A549 (cell line): ENCODE measurements around the gene ZNF337. TPM values are rescaled to one million over a fixed set of nuclear protein-coding genes. Genes with fewer than 3 reads are reported as not detected.
A peak's percentile ranks its signal among the peaks of the same experiment; 100 is the strongest.

Source experiments
- ATAC-seq, 2 experiments: fragments of 200-7000 bp in 1 of 2; fragments of >200 bp in 1 of 2; cut with Nextera tagmentation in 1 of 2; cut with Tn5 transposase in 1 of 2; 3 replicates each; pipeline versions ENCODE4 v1.8.0 to v1.9.1; 2018 to 2020; ENCODE audit warnings: mild to moderate bottlenecking in 1 of 2, moderate library complexity in 1 of 2
- CTCF ChIA-PET: fragments of 300-600 bp; sonication (Branson Sonifier 250); formaldehyde crosslinking; extraction: SDS; loops from one replicate; lab custom pipeline; 2021; ENCODE audit warnings: antibody characterized with exemption, inconsistent platforms; lab: Yijun Ruan, JAX
- POLR2A ChIA-PET: fragments of 350-600 bp; formaldehyde crosslinking; extraction: SDS; loops from one replicate; lab custom pipeline; 2021; ENCODE audit warnings: antibody characterized with exemption, inconsistent platforms; lab: Yijun Ruan, JAX
- DNase-seq, 2 experiments: peaks; one replicate each; pipeline versions ENCODE4 v3.0.0 to v3.0.0-alpha.2; 2011 to 2016; ENCODE audit warnings: low read depth in 1 of 2, low spot score in 1 of 2
- FAIRE-seq: peaks from 2 replicates; lab custom pipeline; 2011; peaks lifted over from hg19 to GRCh38; lab: Jason Lieb, UNC
- H3K27ac ChIP-seq, 2 experiments: fragments of >200 bp; sonication (Bioruptor Twin); formaldehyde crosslinking; 3 replicates each; pipeline ENCODE4 v1.5.1; 2016 to 2017
- H3K4me1 ChIP-seq: fragments of >200 bp; sonication (Bioruptor Twin); formaldehyde crosslinking; 3 replicates; pipeline ENCODE4 v1.6.1; 2016
- H3K4me2 ChIP-seq: fragments of >200 bp; sonication (Bioruptor Twin); formaldehyde crosslinking; 3 replicates; pipeline ENCODE4 v1.6.1; 2016
- H3K4me3 ChIP-seq: fragments of >200 bp; sonication (Bioruptor Twin); formaldehyde crosslinking; 3 replicates; pipeline ENCODE4 v1.5.1; 2016
- H3K9me3 ChIP-seq: fragments of >200 bp; sonication (Bioruptor Twin); formaldehyde crosslinking; 3 replicates; pipeline ENCODE4 v1.6.1; 2016
- BHLHE40 ChIP-seq: IDR thresholded peaks from 2 replicates; pipeline ENCODE4 v1.6.1; 2012; ENCODE audit warnings: low read depth, low read length, inconsistent platforms
- CBX8 ChIP-seq: fragments of 200-600 bp; sonication (generic); IDR thresholded peaks from 2 replicates; pipeline ENCODE4 v1.6.1; 2016
- CEBPB ChIP-seq, 2 experiments: fragments of >200 bp in 1 of 2; sonication (Bioruptor Twin) in 1 of 2; formaldehyde crosslinking in 1 of 2; IDR thresholded peaks; 2 replicates each; pipeline ENCODE4 v1.6.1; 2012 to 2016
- CHD2 ChIP-seq: fragments of 150-350 bp; IDR thresholded peaks from 2 replicates; pipeline ENCODE4 v1.6.1; 2014; ENCODE audit warnings: low read length; ENCODE audit not compliant: partially characterized antibody
- FOSL2 ChIP-seq, 2 experiments: fragments of 450-650 bp in 1 of 2; fragments of >200 bp in 1 of 2; sonication (Bioruptor Twin) in 1 of 2; formaldehyde crosslinking; IDR thresholded peaks; 2 replicates each; pipeline versions ENCODE4 v1.5.0 to v1.6.1; 2016 to 2020; ENCODE audit warnings: mild to moderate bottlenecking in 1 of 2, moderate library complexity in 1 of 2
- FOXS1 ChIP-seq: fragments of 250-450 bp; sonication (Bioruptor Pico); IDR thresholded peaks from 2 replicates; pipeline ENCODE4 v1.5.0; 2020; ENCODE audit warnings: mild to moderate bottlenecking, moderate library complexity
- HDAC2 ChIP-seq: fragments of 200-600 bp; sonication (generic); IDR thresholded peaks from 2 replicates; pipeline ENCODE4 v1.6.1; 2016
- JUN ChIP-seq, 2 experiments: fragments of >200 bp; sonication (Bioruptor Twin); formaldehyde crosslinking; IDR thresholded peaks; 2 replicates in 1 of 2; 3 replicates in 1 of 2; pipeline ENCODE4 v1.6.1; 2016 to 2017
- JUNB ChIP-seq: fragments of >200 bp; sonication (Bioruptor Twin); formaldehyde crosslinking; IDR thresholded peaks from 2 replicates; pipeline ENCODE4 v1.6.1; 2016
- MAFK ChIP-seq: fragments of 450-650 bp; IDR thresholded peaks from 2 replicates; pipeline ENCODE4 v1.6.1; 2014; ENCODE audit not compliant: partially characterized antibody
- POLR2A ChIP-seq: IDR thresholded peaks from 2 replicates; pipeline ENCODE4 v1.6.1; 2012; ENCODE audit warnings: mild to moderate bottlenecking, low read length
- RCOR1 ChIP-seq: fragments of 150-350 bp; IDR thresholded peaks from 2 replicates; pipeline ENCODE4 v1.6.1; 2014; ENCODE audit warnings: antibody characterized with exemption, low read length, low read depth
- RFX5 ChIP-seq: fragments of 450-650 bp; IDR thresholded peaks from 2 replicates; pipeline ENCODE4 v1.7.1; 2014; ENCODE audit warnings: antibody characterized with exemption, mild to moderate bottlenecking, moderate library complexity
- SREBF2 ChIP-seq: fragments of 450-650 bp; IDR thresholded peaks from 2 replicates; pipeline ENCODE4 v1.6.1; 2014; ENCODE audit warnings: mild to moderate bottlenecking, moderate library complexity
- TP53 ChIP-seq: fragments of 250-450 bp; sonication (Bioruptor Pico); IDR thresholded peaks from 2 replicates; pipeline ENCODE4 v1.5.0; 2021; ENCODE audit warnings: mild to moderate bottlenecking, moderate library complexity
- ZC3H11A ChIP-seq: fragments of 450-650 bp; IDR thresholded peaks from 2 replicates; pipeline ENCODE4 v1.6.1; 2014; ENCODE audit warnings: antibody characterized with exemption, mild to moderate bottlenecking
- ZSCAN20 ChIP-seq: fragments of 250-450 bp; sonication (Bioruptor Pico); IDR thresholded peaks from 2 replicates; pipeline ENCODE4 v1.8.0; 2022; ENCODE audit warnings: mild to moderate bottlenecking, moderate library complexity
- WGBS: methylation state at CpG from one replicate; pipeline ENCODE4 v1.1.6; 2017; ENCODE audit errors: missing lambda C conversion rate; 5-methylcytosine and 5-hydroxymethylcytosine counted together
- polyA plus RNA-seq, 4 experiments: library from polyadenylated mRNA; depleted of rRNA in 3 of 4; stranded (reverse); fragments of >200 nt; fragmentation: RNase III in 1 of 4; extraction: RNeasy Plus Mini Kit Qiagen cat#74134 plus additional on column Dnase treatment in 1 of 4; gene quantifications; 2 replicates in 3 of 4; 3 replicates in 1 of 4; pipeline ENCODE4 v1.2.3, GENCODE V29; 2011 to 2017
- TF ChIP-seq, protein P1 (sequence below): IDR thresholded peaks from 2 replicates; pipeline ENCODE4 v1.6.1; 2012
- TF ChIP-seq, protein P2 (sequence below): IDR thresholded peaks from 2 replicates; pipeline ENCODE4 v1.6.1; 2012
- TF ChIP-seq, protein P3 (sequence below): fragments of 200-600 bp; sonication (generic); IDR thresholded peaks from 2 replicates; pipeline ENCODE4 v1.6.1; 2016; ENCODE audit warnings: antibody characterized with exemption, mild to moderate bottlenecking, moderate library complexity
- TF ChIP-seq, protein P4 (sequence below): fragments of 250-450 bp; sonication (Bioruptor Pico); IDR thresholded peaks from 2 replicates; pipeline ENCODE4 v1.5.0; 2021; ENCODE audit warnings: mild to moderate bottlenecking, moderate library complexity, borderline replicate concordance

ZNF337 gene
- polyA plus RNA-seq, 2 of the 4 experiments (the other 2 are of a cell fraction), result 16.5 to 25.4 TPM

DNA sequence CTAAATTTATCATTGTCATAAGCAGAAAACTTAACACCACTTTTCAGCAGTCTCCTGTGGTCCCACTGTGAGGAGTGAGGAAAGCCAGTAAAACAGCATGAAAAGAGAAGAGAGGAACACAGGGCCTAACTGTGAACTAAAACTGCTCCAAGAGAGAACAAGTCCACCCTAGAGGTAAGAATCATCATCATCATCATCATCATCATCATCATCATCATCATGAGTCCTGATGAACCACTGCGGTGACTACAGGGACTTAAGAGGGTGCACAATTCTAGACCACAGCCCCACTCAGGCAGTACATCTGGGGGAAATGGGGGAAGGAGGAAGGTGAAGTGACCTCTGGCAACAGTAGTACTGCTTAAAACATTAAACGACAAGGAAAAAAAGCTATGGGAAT, 13.6 kb downstream of the ZNF337 start:
- FAIRE-seq (no peak), ATAC-seq (no peak), DNase-seq (no peak)
- WGBS, result 93% methylated on average over 2 of the region's 2 CpGs
- H3K4me1 ChIP-seq, result no peaks in the 10 kb centered on the region
- POLR2A ChIA-PET, result no interaction called here
- H3K27ac ChIP-seq, result no peak overlapping the region
- no peak overlapping the region for H3K4me3 ChIP-seq
- CTCF ChIA-PET, result interaction anchor here (0.6 kb wide), 1 partner anchor 11 kb away, joined by 3 read pairs; no protein-coding TSS in a partner anchor
- TF ChIP-seq, protein P1, sequence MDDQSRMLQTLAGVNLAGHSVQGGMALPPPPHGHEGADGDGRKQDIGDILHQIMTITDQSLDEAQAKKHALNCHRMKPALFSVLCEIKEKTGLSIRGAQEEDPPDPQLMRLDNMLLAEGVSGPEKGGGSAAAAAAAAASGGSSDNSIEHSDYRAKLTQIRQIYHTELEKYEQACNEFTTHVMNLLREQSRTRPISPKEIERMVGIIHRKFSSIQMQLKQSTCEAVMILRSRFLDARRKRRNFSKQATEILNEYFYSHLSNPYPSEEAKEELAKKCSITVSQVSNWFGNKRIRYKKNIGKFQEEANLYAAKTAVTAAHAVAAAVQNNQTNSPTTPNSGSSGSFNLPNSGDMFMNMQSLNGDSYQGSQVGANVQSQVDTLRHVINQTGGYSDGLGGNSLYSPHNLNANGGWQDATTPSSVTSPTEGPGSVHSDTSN, result no peak
- TF ChIP-seq JUNB (no peak), CBX8 (no peak), POLR2A (no peak), FOXS1 (CRISPR knock-in tag) (no peak), FOSL2 (IDR thresholded peaks at IDR 0.05) (no peak), FOSL2 (CRISPR knock-in tag; IDR thresholded peaks at IDR 0.05) (no peak), SREBF2 (no peak), HDAC2 (no peak), RFX5 (no peak), ZSCAN20 (CRISPR knock-in tag) (no peak), ZC3H11A (no peak)
- no peaks in the 10 kb centered on the region for H3K9me3 ChIP-seq
- H3K4me2 ChIP-seq, result no peak overlapping the region

DNA sequence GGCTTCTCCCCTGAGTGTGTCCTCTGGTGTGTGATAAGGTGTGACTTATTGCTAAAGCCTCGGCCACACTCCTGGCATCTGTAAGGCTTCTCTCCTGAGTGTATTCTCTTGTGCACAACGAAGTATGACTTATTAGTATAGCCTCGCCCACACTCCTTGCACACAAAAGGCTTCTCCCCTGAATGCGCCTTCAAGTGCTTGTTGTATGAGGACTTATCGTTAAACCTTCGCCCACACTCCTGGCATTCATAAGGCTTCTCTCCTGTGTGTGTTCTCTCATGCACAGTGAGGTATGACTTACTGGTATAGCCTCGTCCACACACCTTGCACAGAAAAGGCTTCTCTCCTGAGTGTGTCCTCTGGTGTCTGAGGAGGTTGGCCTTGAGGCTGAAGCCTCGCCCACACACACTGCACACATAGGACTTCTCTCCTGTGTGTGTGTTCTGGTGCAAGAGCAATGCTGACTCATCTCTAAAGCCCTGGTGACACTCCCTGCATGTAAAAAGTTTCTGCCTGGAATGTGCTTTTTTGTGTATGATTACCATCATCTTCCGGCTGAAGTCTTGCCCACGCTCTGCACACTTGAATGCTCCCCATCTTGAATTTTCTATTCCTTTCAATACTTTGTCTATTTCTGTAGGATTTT, 20.4 kb downstream of the ZNF337 start:
- peak in 1 of 2 experiments; percentile 46 for DNase-seq
- POLR2A ChIA-PET, result no interaction called here
- Histone ChIP-seq H3K9me3 (no peaks in the 10 kb centered on the region), H3K4me3 (no peak overlapping the region), H3K4me2 (0 out of 3 replicates have a peak overlapping the region, but pooled peaks have one; percentile 12), H3K27ac (no peak overlapping the region), H3K4me1 (peaks cover 11% of the 10 kb centered on the region)
- ATAC-seq, result peak; percentile 68 to 73; a peak in 4 of 6 replicates
- TF ChIP-seq TP53 (CRISPR knock-in tag) (no peak), FOSL2 (IDR thresholded peaks at IDR 0.05) (no peak), FOSL2 (CRISPR knock-in tag; IDR thresholded peaks at IDR 0.05) (0 out of 2 replicates have a peak, but pooled peaks have one; percentile 6), BHLHE40 (no peak), MAFK (peak; percentile 82), ZC3H11A (no peak), HDAC2 (no peak)
- TF ChIP-seq, protein P2, sequence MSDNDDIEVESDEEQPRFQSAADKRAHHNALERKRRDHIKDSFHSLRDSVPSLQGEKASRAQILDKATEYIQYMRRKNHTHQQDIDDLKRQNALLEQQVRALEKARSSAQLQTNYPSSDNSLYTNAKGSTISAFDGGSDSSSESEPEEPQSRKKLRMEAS, result no peak
- TF ChIP-seq, protein P3, sequence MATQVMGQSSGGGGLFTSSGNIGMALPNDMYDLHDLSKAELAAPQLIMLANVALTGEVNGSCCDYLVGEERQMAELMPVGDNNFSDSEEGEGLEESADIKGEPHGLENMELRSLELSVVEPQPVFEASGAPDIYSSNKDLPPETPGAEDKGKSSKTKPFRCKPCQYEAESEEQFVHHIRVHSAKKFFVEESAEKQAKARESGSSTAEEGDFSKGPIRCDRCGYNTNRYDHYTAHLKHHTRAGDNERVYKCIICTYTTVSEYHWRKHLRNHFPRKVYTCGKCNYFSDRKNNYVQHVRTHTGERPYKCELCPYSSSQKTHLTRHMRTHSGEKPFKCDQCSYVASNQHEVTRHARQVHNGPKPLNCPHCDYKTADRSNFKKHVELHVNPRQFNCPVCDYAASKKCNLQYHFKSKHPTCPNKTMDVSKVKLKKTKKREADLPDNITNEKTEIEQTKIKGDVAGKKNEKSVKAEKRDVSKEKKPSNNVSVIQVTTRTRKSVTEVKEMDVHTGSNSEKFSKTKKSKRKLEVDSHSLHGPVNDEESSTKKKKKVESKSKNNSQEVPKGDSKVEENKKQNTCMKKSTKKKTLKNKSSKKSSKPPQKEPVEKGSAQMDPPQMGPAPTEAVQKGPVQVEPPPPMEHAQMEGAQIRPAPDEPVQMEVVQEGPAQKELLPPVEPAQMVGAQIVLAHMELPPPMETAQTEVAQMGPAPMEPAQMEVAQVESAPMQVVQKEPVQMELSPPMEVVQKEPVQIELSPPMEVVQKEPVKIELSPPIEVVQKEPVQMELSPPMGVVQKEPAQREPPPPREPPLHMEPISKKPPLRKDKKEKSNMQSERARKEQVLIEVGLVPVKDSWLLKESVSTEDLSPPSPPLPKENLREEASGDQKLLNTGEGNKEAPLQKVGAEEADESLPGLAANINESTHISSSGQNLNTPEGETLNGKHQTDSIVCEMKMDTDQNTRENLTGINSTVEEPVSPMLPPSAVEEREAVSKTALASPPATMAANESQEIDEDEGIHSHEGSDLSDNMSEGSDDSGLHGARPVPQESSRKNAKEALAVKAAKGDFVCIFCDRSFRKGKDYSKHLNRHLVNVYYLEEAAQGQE, result 0 out of 2 replicates have a peak, but pooled peaks have one; percentile 20
- no peak for FAIRE-seq
- WGBS, result 95% methylated on average over 10 of the region's 10 CpGs
- CTCF ChIA-PET, result no interaction called here

DNA sequence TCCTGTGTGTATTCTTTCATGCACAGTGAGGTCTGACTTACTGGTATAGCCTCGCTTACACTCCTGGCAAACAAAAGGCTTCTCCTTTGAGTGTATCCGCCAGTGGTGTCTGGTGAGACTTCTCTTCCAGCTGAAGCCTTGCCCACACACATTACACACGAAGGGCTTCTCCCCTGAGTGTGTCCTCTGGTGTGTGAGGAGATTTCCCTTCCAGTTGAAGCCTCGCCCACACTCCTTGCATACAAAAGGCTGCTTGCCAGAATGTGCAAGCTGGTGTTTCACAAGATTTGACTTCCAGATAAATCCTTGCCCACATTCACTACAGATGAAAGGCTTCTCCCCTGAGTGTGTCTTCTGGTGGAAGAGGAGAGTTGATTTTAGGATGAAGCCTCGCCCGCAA, 21.5 kb downstream of the ZNF337 start:
- DNase-seq (no peak), ATAC-seq (no peak), FAIRE-seq (no peak)
- CTCF ChIA-PET, result no interaction called here
- no peak overlapping the region for H3K4me2 ChIP-seq
- H3K4me1 ChIP-seq, result peaks cover 11% of the 10 kb centered on the region
- H3K9me3 ChIP-seq, result no peaks in the 10 kb centered on the region
- no peak overlapping the region for H3K27ac ChIP-seq
- TF ChIP-seq MAFK (no peak), HDAC2 (no peak), RCOR1 (no peak), CHD2 (no peak), JUN (IDR thresholded peaks at IDR 0.05) (no peak), CEBPB (IDR thresholded peaks at IDR 0.05) (no peak)
- TF ChIP-seq, protein P4, sequence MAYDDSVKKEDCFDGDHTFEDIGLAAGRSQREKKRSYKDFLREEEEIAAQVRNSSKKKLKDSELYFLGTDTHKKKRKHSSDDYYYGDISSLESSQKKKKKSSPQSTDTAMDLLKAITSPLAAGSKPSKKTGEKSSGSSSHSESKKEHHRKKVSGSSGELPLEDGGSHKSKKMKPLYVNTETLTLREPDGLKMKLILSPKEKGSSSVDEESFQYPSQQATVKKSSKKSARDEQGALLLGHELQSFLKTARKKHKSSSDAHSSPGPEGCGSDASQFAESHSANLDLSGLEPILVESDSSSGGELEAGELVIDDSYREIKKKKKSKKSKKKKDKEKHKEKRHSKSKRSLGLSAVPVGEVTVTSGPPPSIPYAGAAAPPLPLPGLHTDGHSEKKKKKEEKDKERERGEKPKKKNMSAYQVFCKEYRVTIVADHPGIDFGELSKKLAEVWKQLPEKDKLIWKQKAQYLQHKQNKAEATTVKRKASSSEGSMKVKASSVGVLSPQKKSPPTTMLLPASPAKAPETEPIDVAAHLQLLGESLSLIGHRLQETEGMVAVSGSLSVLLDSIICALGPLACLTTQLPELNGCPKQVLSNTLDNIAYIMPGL (CRISPR knock-in tag), result no peak
- WGBS, result 93% methylated on average over 6 of the region's 6 CpGs
- POLR2A ChIA-PET, result no interaction called here
- no peak overlapping the region for H3K4me3 ChIP-seq
